G401 (cell line): Measurements from ENCODE around the gene PLEKHO2. TPM values are rescaled to one million over a fixed set of nuclear protein-coding genes. Genes with fewer than 3 reads are reported as not detected.

ENCODE experiments used
- DNase-seq: peaks from one replicate; pipeline ENCODE4 v3.0.0-alpha.2; 2015; ENCODE audit warnings: low spot score
- in situ Hi-C: cut with HindIII; loops from 2 replicates; pipeline ENCODE4 v1.10.0; 2016; ENCODE audit warnings: low sequenced_read_pairs, mixed read lengths
- total RNA-seq: library from RNA; depleted of rRNA; stranded (reverse); fragments of >200 nt; shearing (Covaris generic); gene quantifications from 2 replicates; pipeline ENCODE4 v1.2.3, GENCODE V29; 2014

The PLEKHO2 gene
- total RNA-seq, 1 experiment from 2014 or later: 16.1 TPM

- DNase-seq: no peak
- in situ Hi-C loops: no loop called here
Measured at GRCh38 chr15:64878705-64879104, 37.0 kb downstream of the PLEKHO2 start.

GRCh38 chr15:64883100-64883581, 41.4 kb downstream of the PLEKHO2 start:
- DNase-seq: no peak
- in situ Hi-C loops: no loop called here

GRCh38 chr15:64883997-64884511, 42.3 kb downstream of the PLEKHO2 start:
- DNase-seq: peak; percentile 29
- in situ Hi-C loops: no loop called here

GRCh38 chr15:64884679-64885078, 43.0 kb downstream of the PLEKHO2 start:
- no peak for DNase-seq
- in situ Hi-C loops: no loop called here

- in situ Hi-C loops: no loop called here
Measured at GRCh38 chr15:64888336-64888735, 46.6 kb downstream of the PLEKHO2 start.

GRCh38 chr15:64891561-64891960, 49.8 kb downstream of the PLEKHO2 start:
- in situ Hi-C loops: no loop called here
- no peak for DNase-seq

More at GRCh38 chr15:64888336-64888735, 46.6 kb downstream of the PLEKHO2 start:
- no peak for DNase-seq

GRCh38 chr15:64892847-64893403, 51.2 kb downstream of the PLEKHO2 start:
- in situ Hi-C loops: no loop called here
- DNase-seq: no peak

- in situ Hi-C loops: no loop called here
- DNase-seq: peak; percentile 77
Measured at GRCh38 chr15:64893481-64894394, 52.0 kb downstream of the PLEKHO2 start.

- no peak for DNase-seq
Measured at GRCh38 chr15:64894395-64895056, 52.8 kb downstream of the PLEKHO2 start.

GRCh38 chr15:64895285-64896065, 53.8 kb downstream of the PLEKHO2 start:
- in situ Hi-C loops: no loop called here
- DNase-seq: no peak

More at GRCh38 chr15:64894395-64895056, 52.8 kb downstream of the PLEKHO2 start:
- in situ Hi-C loops: no loop called here

GRCh38 chr15:64896371-64897069, 54.8 kb downstream of the PLEKHO2 start:
- no peak for DNase-seq
- in situ Hi-C loops: no loop called here

GRCh38 chr15:64897345-64897985, 55.8 kb downstream of the PLEKHO2 start:
- in situ Hi-C loops: no loop called here
- no peak for DNase-seq

- in situ Hi-C loops: no loop called here
- DNase-seq: no peak
Measured at GRCh38 chr15:64898406-64898805, 56.7 kb downstream of the PLEKHO2 start.

GRCh38 chr15:64901141-64901540, 59.4 kb downstream of the PLEKHO2 start:
- in situ Hi-C loops: no loop called here
- DNase-seq: no peak

- in situ Hi-C loops: no loop called here
- no peak for DNase-seq
Measured at GRCh38 chr15:64901914-64902313, 60.2 kb downstream of the PLEKHO2 start.

- in situ Hi-C loops: no loop called here
- DNase-seq: no peak
Measured at GRCh38 chr15:64902863-64903262, 61.1 kb downstream of the PLEKHO2 start.

- in situ Hi-C loops: no loop called here
- DNase-seq: no peak
Measured at GRCh38 chr15:64903326-64903950, 61.7 kb downstream of the PLEKHO2 start.
